HG02973 (cell line): Measurements from ENCODE around the gene PARD3B.

ENCODE experiments used
- ATAC-seq: cut with Tn5 transposase; IDR thresholded peaks from one replicate; pipeline ENCODE4 v1.9.1; 2021; ENCODE audit warnings: moderate library complexity; ENCODE audit not compliant: unreplicated experiment

PARD3B gene

DNA sequence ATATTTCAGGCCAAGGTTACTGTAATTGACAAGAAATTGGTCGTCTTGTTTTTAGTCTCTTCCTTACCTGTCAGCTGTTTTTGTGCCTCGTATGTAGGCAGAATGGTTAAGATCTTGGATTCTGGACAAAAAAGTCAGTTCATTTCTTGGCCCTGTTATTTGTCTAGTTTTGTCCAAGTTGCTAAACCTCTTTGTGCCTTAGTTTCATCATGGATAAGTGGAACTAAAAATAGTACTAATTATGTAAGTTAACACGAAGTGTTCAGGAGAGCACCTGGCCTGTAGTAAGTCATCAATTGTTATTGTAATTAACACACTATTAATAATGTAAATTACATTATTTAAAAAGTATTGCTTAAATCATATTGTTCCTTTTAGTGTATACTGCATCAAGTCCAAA, 148.0 kb downstream of the PARD3B start:
- no peak for ATAC-seq

DNA sequence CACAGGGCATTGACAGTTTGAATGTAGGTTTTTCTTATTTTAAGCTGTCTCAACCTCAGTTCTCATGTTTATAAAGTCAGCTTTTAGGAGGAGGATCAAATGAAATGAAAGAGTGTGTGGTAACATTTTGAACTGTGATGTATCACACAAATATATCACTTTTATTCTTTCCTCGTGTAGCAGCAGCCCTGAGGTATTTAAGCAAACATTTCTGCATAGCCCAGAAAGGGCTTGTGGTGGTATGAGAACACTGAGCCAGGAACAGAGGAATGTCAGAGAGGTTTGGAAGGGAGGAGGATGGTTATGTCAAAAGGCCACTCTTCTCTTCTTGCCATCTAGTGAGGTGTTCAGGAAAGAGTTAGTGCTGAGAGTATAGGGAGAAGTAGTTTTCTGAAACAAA, 150.2 kb downstream of the PARD3B start:
- no peak for ATAC-seq

DNA sequence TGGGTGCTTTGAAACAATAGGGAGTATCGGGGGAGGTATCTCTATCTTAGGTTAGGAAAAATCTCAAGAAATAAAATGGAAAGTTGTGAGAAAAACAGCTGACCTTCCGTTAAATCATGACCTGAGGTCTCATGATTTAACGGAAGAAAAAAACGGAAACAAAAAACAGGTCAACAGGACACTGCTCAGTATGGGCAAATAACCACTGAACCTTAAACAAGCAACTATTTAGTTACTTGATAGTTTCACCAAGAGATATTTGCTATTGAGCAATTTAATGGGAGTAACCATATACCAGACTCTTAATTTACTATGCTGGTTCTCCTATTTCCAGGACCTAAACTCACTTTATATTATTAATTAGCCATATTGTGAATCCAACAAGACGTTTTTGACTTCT, 150.8 kb downstream of the PARD3B start:
- ATAC-seq, result no peak

DNA sequence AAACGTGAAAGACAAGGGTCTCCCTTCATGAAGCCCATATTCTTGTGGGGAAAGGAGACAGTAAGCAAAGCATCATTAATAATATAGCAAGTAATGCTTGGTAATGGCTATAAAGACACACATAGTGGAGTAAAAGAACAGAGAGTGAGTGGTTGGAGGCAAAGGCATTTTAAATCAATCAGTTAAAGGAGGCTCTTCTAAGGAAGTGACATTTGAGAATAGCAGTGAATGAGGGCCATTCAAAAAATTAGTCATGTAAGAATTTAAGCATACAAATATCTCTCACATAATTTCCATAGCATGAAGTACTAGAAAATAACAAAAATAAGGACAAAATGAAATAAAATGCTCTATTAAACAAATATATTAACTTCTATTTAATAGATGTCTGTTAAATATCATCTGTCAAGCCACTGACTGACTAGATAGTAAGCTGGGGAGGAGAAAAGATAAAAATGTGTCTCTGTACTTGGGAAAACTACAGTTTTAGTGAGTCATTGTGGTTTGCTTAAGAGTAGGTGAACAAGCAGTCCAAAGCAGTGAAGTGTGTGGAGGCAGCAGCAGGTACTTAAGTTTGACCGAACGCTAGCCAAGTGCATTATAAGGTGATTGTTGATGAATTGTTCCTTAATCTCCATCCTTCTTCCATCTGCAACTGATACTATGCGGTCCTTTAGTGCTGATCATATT, 160.1 kb downstream of the PARD3B start:
- ATAC-seq, result no peak

DNA sequence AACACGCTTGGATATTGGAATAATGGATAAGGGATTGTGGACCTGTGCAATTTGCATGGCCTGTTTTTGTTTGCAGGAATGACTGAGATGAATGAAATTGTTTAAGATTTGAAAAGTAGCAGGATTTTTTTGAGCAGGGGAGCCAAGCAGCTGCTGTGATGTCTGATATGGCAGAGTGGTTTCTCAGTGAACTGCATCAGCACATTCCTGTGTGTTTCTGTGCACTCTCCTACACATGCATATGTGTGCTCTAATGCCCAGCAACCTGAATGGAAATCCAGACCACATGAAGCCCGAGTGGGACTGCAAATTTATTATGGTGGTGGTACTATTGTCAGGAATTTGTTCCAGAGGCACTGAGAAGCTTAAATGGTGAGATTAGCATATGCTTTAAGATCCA, 161.7 kb downstream of the PARD3B start:
- ATAC-seq, result no peak

DNA sequence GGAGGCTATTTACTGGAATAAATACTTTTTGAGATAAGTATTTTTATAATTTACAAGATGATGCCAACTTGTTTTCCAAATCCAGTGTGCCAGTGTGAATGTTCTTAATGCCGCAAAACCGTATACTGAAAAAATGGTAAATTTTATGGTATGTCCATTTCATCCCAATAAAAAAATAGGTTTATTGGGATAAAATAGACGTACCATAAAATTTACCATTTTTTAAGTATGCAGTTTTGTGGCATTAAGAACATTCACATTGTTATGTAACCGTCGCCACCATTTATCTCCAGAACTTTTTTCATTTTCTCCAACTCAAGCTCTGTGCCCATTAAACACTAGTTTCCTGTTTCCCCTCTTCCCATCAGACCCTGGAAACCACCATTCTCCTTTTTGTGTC, 167.9 kb downstream of the PARD3B start:
- ATAC-seq, result no peak

DNA sequence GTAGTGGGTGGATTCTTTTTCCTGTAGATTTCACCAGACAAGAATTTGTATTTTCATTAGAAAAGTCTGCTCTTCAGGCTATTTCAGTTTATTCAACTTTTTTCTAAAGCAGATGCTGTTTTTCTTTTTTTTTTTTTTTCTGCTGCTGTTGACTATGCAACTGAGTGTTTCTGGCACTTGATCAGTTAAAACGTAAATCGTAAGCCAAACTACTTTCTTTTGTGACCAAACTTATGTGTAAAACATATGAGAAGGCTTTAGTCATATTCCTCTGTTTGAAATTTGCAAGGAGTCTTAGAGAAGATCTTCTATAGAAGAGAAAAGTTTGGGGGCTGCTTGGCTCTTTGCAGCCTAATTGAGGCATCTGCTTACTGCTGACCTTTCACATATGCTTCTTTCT, 170.1 kb downstream of the PARD3B start:
- no peak for ATAC-seq

DNA sequence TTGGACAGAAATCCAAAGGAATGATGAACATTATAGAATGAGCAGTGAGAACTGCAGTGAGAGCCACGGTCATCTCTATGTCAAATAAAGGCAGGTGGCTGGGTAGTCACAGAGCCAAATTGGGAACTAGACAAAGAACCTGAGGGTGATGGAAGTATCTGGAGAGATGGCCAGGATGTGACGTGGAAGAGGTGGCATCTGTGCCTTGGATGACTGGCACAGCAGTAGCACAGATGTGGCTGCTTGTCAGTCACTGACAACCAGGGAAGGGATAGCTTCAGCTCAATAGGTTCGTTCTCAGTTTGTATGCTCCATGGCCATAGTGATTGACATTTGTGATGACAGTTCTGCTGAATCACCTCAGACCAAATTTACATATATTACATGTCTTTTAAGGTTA, 172.3 kb downstream of the PARD3B start:
- no peak for ATAC-seq

DNA sequence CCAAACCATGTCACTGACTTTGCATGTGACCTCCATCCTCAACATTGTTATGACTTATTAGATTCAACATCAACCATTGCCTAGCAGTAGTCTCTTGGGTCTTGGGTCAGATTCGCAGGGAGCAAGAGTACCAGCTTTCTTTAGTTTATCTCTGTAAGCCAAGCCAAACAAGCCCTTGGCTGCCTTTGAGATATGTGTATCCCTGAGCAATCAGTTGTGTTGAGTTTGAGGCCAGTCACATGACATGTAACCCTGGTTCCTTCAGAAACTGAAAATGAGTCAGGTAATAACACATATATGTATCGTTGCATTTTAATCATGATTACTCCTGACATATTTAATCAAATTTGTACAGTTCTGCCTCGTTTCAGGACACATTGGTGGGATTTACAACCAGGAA, 173.3 kb downstream of the PARD3B start:
- ATAC-seq, result no peak

DNA sequence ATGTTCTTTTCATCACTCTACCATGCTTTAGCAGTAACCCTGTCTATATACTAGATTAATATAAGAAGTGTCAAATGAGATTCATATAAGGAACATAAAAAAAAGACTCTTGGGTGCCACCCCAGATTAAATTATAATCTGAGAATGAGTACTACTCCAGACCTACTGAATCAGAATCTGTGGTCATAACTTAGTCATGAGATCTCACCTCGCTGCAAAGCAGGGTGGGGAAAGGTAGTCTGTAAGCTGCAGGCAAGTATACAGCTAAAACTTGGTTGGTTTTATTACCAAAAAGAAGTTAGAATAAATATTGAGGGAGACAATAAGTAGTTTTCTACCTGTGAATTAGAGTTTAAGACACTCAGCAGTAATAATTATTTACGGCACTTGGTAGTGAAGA, 175.6 kb downstream of the PARD3B start:
- no peak for ATAC-seq

DNA sequence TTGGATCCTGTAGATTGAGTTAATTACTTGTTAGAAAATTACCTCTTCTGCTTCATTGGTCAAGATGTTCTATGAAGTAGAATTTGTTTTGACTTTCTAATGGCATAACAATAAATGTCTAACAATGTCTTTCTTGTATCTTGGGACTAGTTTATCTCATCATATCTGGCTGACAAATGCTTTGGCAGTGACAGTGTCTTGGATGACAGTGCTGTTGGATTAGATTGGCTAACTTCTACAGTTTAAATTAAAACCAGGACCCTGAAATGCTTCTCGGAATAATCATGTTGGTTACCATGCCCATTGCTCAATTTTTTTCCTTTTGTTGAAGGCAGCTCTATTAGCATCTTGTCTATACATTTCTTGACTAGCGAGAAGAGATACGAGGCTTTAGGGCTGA, 176.9 kb downstream of the PARD3B start:
- no peak for ATAC-seq

DNA sequence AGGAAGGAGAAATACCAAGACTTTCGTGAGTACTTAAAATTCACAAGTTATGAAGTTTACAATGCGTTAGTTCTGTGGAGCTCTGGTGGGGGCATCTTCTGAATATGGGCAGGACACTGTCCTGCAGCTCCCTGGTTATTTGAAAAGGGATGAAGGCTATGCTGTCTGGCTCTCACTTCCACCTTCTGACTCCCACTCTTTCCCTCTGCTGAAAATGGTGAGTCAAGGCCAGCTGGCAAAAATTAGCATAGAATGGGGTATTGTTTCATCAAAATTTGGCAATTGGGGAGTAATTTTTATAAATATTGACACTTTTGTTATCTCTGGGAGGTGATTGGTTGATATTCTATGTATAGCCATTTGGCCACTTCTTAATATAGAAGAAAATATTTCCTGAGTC, 177.4 kb downstream of the PARD3B start:
- ATAC-seq, result no peak

DNA sequence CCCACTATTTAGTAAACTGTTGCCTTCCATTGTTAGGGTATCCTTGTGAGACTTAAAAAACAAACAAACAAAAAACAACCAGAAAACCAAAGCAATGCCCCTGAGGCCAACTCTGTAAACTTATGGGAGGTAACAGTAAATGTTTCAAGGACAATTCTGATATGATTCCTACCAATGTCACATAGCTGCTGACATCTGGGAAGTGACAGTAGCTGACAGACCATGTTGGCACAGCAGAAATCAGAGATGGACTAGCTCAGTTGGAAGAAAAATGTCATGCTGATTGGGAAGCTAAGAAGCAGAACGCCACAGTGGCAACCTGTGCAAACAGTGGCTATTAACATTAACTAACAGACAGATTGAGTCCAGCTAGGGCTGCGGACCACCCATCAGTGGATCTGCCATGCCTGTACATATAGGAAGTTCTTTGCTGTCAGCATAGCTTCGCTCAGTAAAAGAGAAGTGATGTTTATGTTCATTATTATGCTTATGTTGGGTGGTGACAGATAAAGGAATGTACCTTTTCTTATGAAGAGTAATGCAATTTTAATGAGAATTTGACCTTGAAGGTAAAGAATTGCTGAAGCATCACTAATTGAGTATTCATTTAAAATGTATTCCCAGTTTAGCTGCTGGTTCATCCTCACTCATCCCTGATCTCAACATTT, 180.6 kb downstream of the PARD3B start:
- ATAC-seq, result no peak

DNA sequence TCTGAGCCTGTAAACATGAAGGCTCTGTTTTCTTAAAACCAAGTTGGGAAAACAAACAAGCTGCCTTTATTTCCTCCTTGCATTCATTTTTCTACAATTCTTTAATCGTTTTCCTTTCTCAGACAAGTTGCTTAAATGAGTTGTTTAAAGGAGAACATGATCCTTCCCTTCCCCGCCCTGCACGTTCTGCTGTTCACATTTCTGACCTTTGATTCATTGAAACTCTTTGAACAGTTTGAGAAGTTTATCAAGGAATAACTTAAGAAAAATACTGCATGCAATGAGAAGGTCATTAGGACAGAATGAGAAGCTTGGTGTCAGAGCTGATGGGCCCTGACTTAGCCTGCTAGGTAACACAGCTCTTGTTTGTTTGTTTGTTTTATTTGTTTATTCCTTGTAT, 181.6 kb downstream of the PARD3B start:
- no peak for ATAC-seq

DNA sequence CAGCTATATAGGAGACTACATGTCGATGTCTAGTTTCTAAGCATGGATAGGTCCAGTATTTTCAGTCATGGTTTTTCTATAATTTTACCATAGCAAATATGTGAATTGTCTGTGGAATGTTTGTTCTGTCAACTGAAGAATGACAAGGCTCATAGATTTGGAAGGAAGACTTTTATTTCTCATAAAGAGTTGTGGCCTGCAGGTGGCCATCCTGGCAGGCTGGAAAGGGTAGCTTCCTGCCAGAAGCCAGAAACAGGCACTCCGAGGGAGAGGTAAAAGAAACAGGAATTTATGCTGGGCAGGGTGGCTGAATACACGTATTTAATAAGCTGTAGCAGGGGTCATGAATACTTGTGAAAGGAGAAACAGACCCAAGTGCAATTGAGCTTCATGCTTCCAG, 182.1 kb downstream of the PARD3B start:
- no peak for ATAC-seq

DNA sequence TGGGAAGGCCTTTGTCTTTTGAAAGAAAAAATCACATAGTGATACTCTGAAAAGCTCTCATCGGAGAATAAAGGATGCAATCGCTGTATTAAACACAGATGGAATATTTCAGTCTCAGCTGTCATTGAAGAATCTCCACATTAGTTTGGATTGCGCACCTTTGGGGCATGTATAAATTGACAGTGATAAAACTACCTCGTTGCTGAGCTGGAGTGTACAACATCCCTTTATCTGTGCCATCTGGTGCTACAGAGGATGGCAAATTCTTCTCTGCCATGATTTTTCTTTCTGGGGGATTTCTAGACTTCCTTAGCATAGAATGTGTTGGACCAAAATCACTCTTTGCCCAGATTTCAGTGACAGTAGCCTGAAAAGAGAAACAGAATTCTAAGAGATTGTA, 185.3 kb downstream of the PARD3B start:
- no peak for ATAC-seq

DNA sequence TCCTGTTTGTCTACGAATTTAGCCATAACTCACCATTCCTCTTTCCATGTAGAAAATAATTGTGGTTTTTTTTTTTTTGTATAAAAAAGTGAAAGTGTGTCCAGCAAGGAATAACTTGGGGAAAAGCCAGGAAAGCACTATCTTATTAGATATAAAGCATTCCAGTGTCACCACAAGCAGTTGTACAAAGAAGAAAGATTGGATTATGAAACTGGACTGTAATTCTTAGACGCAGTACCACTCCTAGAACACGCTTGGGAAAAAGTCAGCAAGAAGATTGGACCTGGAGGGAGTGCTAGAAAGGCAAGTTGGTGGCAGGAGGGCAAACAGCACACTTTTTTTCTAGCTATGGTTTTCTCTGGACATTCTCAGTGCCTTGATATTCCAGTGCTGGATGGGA, 186.7 kb downstream of the PARD3B start:
- ATAC-seq, result no peak

DNA sequence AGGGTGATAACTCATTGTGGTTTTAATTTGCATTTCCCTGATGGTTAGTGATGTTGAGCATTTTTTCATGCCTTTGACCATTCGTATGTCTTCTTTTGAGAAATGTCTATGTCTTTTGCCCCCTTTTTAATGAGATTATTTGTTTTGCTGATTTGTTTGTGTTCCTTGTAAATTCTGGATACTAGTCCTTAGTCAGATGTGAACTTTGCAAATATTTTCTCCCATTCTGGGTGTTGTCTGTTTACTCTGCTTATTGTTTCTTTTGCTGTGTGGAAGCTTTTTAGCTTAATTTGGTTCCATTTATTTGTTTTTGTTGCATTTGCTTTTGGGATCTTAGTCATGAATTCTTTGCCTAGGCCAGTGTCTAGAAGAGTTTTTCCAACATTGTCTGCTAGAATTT, 192.0 kb downstream of the PARD3B start:
- no peak for ATAC-seq

DNA sequence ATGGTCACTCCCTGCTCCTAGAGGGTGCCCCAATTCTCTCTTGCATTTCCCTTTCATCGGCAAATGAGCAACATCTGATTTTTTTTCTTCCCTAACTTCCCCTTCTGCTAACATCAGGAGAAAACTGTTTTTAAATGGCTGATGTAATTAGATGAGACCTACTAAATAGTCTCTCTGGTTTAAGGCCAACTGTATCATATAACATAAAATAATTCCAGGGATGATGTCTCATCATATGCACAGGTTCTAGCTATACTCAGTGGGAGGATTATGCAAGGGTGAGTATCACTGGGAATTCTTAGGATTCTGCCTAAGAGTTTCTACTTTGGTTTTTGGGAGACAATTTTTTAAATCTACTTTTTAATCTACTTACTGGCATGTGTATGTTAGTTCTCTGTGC, 193.4 kb downstream of the PARD3B start:
- ATAC-seq, result no peak

DNA sequence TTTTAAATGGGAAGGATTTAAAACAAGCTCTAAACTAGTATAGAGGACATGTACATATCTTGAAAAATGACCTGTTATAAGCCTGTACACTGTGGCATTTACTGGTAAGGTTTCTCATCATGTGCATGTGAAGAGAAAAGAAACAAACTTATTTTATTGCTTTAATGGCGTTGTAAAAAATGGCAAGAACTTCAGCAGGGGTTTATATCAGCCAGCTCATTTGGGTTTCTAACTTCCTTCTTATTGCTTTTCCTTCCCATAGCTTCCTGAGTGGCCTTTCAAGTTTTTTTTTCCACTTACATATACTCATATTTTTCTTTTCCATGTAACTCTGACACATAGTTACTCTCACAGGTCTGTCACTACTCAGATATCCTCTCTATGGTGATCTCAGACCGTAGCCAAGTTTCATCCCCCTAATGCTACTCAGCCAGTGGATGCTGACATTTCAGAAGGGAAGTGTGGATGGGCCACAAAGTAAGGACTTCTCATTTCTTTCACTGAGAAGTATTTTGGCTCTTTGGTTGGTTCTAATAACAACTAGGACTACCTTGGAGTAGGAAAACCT, 198.2 kb downstream of the PARD3B start:
- no peak for ATAC-seq

DNA sequence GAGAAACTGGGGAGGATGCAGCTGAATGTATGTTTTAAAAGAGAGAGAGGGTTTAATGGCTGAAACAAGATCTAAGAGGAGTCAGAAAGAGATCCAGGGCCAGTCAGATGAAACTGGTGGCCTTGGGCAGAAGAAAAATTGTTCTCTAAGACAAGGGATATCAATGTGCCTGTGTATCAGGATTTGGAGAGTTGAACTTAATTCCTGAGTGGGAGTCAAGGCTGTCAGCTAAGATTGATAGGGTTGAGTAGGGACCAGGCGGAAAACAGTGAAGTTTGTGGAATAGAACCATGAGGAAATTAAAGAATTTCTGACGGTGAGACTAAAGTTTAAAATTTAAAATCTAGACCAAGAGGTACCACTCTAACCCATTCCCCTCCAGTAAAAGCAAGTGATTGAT, 199.2 kb downstream of the PARD3B start:
- ATAC-seq, result no peak

DNA sequence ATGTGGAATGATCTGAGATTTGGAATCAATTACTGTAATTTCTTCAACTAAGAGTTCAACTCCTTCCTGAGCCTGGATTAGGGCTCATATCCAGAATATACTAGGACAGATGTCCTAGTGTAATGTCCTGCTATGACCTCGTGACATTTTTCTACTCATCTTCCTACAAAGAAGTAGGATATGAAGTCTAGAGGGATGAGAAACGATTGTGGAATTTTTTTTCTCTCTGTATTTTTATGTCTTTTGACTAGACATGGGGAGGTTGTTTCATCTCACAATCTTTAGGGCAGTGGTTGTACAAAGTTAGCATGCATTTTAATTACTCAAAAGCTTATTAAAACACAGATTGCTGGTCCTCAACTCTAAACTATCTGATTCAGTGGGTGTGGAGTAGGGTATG, 203.0 kb downstream of the PARD3B start:
- ATAC-seq, result no peak

DNA sequence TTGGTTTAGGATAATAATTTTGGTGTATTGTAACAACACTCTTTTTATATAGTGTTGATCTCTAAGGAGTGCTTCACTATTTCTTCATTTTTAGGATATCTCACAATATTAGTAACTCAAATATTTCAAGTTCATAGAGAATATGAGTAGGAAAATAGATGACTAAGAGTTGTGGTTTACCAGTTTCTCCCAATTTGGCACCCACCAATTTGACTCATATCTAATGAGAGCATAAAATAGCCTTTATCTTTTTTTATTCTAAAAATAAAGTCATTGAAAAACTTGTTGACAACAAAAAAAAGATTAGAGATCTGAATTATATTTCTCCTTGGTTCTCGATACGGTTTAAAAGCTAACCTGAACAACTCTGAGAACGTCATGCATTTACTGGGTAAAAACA, 204.0 kb downstream of the PARD3B start:
- no peak for ATAC-seq
